Fibroblast of peridontal ligament (primary cell): ENCODE results near the gene MOGAT1.
"Not testable (repeated sequence)": the region's sequence is repeated elsewhere in the genome, so short reads cannot be mapped to it uniquely, and the experiment has no call there.

Experiments
- DNase-seq: peaks from one replicate; pipeline ENCODE4 v3.0.0-alpha.2; 2010; ENCODE audit errors: extremely low read depth

Gene MOGAT1

DNA sequence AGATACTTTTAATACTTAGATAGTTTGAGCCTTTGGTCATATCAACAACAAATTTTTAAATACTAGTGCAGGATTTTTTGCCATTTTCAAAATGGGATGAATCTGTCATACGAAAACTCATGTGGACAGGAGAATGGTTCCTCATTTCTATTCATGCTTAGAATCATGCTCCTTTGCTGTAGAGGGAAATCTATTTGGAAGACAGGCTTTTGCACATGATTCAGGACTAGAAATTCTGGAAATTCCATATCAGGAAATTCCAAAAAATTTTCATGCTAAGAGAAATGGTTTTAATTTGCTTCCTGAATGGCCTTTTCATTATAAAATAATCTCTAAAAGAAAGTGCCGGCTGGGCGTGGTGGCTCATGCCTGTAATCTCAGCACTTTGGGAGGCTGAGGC lies 39.3 kb downstream of the MOGAT1 start:
- DNase-seq = no peak

DNA sequence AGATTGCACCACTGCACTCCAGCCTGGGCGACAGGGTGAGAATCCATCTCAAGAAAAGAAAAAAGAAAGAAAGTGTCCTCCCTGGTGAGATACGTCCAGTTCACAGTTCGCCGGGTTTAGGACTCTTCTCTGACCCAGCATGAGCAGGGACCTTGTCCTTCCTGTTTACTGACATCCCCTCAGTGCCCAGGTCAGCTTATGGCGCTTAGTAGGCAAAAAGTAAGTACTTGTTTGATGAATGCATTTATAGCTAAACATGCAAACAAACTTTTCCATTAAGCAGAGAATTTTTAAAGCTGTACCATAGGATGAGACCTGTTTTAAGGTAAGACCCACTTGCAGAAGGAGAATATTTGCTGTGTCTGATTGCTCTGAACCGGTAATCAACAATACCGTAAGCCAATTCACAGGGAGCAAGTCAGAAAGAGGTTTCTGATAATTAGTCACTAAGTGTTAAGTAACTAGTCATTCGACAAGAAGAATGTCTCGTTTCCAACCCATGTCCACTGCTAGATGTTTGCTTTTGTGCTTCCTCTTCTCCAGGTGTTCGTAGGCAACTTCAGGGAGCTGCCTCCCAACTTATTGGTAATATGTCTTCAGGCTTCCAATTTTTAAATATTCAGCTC lies 40.0 kb downstream of the MOGAT1 start:
- DNase-seq = no peak

DNA sequence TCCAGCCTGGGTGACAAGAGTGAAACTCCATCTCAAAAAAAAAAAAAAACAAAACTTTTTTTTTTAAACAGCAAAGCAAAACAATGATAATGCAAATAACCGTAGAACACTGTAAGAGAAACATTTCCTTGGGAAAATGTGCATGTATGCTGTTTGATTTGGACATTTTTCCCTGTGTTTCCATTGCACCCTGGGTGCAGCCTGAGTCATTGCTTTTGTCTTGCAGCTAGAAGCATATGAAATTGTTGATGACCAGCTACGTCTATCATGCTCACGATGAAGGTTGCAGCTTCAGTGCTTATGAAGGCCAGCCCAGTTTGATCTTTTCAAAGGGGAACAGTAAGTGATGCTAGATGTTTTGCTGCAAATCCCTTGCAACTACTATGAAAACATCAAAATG lies 41.5 kb downstream of the MOGAT1 start:
- peak; percentile 51 for DNase-seq

DNA sequence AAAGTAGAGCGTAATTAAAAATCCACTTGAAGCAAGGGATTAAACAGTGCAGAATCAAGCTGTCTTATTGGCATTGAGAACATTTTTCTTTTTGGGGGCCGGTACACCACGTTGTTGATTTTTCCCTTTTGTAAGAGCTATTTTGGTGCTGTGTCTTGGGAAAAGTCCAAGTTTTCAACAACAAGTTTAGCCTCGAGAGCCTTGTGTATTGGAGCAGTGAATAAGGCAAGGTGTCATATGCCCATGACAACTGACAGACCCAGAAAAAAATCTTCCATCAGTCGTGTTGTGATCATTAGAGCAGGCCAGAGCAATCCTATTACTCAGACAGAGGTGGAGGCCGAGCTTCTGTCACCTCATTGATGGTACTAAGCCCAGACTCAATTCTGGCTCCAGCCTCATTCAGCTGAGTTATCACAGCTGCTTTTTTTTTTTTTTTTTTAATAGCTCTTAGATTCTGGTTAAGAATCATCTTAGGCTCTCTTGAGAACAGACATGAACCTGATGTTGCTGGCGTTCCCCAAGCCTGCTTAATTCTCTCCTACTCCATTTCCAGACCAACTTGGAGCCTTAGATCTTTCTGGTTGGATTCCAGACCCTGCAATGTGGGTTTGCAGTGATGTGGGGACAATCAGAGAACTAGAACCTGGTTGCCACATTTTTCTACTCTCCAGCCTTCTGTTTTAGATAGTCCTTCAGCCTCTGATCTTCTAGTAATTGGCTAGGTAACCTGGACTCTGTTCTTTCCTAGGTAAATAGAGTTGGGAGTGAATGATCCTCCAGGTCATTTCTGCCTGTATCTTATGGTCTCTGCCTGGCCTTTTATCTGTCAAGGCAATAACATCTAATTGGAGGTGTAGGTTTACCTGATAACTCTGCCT lies 43.1 kb downstream of the MOGAT1 start:
- DNase-seq = no peak

DNA sequence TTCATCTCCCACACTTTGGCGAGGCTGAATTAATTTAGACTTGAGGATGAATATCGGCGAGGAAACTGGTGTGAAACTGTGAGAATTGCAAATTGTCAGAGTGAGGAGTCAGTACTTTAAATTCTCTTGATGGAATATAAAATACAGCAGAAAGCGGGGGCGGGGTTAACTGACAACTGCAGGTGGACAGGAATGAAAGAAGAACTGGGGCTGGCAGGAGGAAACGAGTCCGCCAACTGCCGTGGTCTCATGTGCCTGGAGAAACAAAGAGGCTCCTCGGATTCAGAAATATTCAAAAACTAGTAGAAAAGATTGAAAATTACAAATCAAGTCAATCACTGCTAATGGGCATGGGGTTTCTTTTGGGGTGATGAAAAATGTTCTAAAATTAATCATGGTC lies 44.3 kb downstream of the MOGAT1 start:
- DNase-seq = no peak

DNA sequence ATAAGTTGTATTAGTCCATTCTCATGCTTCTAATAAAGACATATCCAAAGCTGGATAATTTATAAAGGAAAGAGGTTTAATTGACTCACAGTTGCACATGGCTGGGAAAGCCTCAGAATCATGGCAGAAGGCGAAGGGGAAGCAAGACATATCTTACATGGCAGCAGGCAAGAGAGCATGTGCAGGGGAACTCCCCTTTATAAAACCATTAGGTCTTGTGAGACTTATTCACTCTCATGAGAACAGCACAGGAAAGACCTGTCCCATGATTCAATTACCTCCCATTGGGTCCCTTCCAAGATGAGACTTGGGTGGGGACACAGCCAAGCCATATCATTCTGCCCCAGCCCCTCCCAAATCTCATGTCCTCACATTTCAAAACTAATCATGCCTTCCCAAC lies 48.3 kb downstream of the MOGAT1 start:
- DNase-seq = not testable (repeated sequence)

DNA sequence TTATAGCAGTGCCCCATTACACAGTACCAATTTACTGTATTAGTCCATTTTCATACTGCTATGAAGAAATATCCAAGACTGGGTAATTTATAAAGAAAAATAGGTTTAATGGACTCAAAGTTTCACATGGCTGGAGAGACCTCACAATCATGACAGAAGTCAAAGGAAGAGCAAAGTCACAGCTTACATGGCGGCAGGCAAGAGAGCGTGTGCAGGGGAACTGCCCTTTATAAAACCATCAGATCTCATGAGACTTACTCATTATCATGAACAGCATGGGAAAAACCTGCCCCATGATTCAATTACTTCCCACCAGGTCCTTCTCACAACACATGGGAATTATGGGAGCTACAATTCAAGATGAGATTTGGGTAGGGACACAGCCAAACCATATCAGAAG lies 50.1 kb downstream of the MOGAT1 start:
- not testable (repeated sequence) for DNase-seq

DNA sequence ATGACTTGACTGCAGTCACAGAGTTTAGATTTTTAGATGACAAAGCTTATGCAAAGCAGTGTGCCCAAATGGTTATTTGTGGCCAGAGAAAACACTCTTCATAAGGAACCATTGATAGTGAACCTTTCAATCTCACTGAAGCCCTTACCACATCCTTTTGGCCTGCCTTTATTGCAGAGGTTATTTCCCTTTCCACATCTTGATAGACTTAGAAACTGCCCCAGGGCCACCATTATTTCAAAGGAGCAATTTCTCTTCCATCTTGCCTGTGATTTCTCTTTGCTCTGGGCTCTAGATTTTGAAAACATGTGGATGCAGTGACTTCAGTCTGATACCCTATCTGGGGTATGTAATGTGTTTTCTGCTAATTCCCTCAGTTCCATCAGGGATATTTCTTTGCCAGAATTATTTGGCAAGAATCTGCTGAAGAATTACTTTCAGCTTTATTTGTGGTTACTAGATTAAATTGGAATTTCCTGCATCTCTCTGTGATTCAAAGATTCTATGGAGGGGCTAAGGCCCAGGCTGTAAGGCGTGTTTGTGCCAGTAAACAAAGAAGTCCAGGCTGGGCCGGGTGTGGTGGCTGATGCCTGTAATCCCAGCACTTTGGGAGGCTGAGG lies 51.0 kb downstream of the MOGAT1 start:
- peak; percentile 95 for DNase-seq

DNA sequence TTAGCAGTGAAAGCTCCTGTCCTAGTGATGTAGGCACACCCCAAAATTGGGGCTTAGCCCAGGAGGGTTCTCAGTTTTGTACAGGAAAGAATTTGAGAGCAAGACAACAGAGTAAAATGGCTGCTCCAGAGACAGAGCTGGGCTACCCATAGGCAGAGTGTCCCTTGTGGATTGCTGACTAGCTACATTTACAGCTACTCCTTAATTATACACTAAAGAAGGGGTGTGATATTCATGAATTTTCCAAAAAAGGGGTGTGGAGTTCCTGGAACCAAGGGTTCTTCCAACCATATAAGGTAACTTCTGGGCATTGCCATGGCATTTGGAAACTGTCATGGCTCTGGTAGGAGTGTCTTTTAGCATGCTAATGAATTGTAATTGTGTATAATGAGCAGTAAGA lies 52.8 kb downstream of the MOGAT1 start:
- DNase-seq = no peak

DNA sequence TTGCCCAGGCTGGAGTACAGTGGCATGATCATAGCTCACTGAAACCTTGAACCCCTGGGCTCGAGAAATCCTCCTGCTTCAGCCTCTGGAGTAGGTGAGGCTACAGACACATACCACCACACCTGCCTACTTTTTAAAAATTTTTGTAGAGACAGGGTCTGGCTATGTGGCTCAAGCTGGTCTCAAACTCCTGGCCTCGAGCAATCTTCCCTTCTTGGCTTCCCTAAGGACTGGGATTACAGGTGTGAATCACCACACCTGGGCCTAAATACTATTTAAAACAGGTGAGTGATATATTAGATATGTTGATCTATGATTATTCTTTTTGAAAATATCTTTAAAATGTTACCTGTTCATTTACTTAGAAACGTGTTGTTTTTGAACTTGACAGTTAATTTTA lies 57.2 kb downstream of the MOGAT1 start:
- no peak for DNase-seq

DNA sequence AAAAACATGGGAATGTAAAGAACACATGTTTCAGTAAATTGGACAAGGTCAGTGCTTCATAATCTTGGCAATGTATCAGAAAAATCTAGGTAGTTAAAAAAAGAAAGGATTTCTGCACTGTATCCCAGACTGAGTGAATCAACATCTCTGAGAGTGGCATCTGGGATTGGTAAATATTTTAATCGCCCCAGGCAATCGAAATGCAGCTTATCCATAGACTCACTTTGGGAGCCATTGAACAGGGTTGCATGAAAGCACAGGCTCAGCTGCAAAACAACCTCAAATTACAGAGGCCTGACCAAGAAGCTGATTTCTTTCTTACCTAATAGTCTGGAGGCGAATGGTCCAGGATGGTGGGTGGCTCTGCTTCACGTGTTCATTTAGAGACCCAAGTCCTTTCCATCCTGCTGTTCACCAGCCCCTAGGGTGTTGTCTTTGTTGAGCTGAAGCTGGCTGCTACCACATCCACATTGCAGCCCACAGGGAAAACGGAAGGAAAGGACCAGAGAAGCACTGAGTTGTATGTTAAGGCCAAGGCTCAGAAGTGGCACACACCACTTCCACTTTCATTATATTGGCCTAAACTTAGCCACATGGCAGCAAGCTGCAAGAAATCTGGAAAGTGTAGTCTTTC lies 59.0 kb downstream of the MOGAT1 start:
- DNase-seq = peak; percentile 27

DNA sequence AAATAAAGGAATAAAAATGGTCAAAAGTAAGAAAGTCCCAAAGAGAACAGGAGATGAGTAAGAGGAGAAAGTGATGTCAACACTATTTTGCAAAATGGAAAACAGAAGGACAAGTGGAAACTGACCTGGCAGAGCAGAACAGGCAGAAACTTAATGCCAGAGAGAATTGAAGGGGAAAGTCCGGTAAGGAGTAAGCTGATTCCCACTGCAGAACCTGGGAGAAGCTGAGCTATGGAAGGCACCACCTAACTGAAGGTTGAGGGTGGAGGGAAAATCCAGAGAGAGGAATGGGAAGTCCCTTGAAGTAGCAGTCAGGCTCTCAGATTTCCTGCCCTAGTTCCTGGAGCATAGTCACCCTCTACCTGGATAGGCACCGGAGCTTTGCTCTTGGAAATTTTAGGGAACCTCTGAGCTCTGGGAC lies 59.8 kb downstream of the MOGAT1 start:
- peak; percentile 57 for DNase-seq

DNA sequence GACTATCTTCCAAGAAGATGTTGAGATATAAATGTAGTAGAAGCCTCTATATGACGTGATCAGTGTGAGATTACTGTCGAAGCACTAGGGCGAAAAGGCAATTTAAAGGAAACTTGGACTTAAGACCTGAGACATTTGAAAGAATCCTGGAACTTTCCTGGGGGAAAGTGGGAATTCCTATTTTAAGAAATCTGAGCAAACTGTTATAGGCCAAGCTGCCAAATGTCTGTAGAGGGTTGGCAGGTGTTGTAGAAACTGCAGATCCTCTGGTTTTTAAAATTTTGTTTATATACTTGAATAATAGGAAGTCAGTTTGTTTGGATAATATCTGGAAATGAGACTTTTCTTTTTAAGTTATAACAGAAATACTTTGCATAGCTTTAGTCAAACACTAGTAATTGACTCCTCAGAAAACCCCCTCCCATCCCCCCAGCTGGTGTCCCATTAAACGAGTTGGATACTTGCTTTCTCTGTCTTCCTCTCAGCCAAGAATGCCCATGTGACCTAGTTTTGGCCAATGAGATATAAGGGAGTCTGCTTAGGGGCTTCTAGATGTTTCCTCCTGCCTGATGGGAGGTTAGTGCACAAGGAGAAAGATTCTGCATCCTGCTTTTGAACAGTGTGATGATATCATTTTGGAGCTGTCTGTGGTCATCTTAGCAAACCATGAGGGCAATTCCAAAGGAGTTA lies 61.2 kb downstream of the MOGAT1 start:
- DNase-seq = no peak

DNA sequence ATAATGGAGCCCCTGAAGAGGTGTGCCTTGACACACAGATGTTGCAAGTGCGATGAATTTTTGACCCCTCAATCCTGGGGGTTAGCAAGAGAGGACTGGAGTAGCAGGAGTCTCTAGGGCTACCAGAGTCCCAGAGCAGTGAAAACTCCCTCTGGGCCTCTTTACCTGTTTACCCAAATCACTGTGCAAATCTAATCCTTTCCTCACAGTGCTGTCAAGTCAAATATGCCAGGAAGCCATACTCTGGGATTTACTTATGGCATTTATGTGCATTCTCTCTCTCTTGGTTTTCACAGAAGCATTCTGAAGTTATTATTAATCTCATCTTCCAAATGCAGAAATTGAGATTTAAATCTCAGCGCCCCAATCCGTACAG lies 62.0 kb downstream of the MOGAT1 start:
- DNase-seq = no peak

DNA sequence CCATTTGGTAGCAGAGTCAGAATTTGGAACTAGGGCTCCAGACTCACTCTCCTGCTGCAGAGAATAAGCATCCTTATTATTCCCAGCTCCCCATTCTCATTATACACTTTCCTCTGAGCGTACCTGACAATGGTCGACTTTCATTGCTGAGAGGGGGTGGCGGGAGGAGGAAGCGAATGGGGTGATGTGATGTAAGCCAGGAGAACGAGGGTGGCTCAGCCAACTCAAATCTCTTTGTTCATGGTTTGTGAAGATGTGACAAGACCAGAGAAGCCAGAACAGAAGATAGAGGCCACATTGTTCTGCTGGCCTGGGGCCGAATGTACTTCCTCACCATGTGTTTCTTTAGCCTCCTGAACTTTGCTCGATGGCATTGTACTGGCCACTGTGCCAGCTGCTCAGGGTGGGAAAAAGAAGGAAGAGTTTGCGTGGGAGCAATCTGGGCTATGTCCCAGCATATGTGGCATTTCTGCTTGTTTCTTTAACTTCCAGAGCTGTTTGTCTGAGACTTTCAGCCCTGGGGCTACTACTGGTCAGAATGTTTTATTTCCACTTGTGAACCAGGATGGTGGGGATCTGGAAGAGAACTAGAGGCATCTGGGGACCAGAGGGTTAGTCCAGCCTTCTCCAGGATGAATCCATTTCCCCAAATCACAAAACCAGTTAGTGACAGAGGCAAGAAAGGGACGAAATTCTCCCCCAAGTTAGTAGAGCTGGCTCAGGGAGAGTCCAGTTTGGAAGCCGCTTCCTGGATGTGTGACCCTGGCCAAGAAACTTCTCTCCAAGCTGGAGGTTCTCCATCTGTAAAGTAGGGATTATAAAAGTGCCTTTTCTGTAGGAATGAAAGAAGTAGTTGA lies 62.6 kb downstream of the MOGAT1 start:
- DNase-seq = peak; percentile 57

DNA sequence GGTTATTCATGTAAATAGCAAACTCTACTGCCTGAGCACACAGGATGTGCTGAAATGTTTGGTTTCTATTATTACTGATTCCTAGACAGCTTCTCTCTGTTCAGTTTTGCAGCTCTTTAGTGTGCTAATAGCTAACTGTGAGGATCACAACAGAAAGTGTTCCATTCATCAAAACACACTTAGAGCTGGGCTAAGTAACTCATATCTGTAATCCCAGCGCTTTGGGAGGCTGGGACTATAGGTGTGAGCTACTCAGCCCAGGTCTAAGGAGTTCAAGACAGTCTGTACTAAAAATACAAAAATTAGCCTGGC lies 63.2 kb downstream of the MOGAT1 start:
- no peak for DNase-seq

DNA sequence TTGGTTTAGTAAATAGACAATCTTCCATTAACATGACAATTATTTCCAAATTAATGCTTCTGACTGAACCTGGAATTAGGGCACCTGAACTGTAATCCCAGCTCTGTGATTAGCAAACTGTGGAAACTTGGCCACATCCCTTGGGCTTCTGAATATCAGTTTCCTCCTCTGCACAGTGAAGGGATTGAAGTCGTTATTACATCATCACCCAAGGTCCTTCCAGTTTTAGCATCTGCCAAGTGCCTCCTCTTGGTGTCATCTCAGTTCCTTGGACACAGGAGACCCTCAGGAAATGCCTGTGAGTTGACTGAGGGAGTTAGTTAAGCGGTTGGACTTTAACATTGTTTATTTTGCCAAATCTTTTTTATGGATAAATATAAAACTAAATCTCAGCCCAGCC lies 64.8 kb downstream of the MOGAT1 start:
- peak; percentile 46 for DNase-seq

DNA sequence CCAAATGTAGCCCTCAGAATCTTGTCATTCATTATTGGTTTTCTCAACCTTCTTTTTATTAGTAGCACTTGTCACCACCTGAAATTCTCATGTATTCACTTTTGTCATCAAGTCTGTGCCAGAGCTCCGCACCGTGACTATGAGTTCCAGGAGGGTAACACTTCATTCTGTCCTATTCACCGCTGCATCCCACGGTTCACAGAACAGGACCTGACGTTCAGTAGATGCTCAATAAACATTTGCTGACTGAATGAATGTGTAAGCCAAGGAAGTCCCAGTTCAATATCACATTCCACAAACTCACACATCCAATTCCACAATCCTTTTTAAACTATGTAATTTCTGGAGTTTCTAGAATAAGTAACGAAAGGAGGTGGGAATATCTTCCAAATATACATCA lies 65.5 kb downstream of the MOGAT1 start:
- DNase-seq = no peak

DNA sequence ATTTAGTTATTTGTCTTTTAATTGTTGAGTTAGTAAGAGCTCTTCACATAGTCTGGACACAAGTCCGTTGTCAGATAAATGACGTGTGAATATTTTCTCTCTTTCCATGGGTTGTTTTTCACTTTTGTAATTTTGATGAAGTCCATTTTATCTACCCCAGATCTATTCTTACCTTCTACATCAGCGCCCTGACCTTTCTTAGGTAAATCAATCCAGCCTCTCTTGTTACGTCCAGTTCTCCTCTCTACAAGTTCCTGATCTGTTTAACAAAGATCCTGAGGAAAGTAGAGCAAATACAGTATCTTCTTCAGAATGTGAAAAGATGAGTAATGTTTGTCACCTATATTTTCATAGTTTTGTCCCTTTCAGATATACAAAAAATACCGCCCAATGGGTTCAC lies 66.9 kb downstream of the MOGAT1 start:
- no peak for DNase-seq

DNA sequence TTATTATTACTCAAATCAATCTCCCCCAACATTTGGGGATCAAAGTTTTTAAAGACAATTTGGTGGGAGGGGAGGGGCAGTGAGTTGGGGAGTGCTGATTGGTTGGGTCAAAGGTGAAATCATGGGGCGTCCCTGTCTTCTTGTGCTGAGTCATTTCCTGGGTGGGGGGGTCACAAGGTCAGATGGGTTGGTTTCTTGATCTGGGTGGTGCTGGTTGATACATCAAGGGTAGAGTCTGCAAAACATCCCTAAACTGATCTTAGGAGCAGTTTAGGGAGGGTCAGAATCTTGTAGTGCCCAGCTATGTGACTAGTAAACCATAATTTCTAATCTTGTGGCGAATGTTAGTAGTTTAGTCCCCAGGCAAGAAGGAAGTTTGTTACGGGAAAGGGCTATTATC lies 67.4 kb downstream of the MOGAT1 start:
- no peak for DNase-seq

DNA sequence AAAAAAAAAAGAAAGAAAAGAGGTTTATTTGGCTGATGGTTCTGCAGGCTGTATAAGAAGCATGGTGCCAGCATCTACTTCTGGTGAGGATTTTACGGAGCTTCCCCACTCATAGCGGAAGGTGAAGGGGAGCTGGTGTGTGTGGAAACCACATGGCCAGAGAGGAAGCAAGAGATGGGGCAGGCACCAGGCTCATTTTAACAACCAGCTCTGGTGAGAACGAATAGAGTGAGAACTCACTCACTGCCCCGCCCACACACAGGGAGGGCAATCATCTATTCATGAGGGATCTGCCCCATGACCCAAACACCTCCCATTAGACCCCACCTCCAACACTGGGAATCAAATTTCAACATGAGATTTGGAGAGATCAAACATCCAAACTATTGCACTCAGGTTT lies 68.5 kb downstream of the MOGAT1 start:
- DNase-seq = no peak
